GM23248 (cell line): Measurements from ENCODE around the gene SFMBT1. TPM values are rescaled to one million over a fixed set of nuclear protein-coding genes. Genes with fewer than 3 reads are reported as not detected.

Source experiments
- DNase-seq: peaks from one replicate; pipeline ENCODE4 v3.0.0-alpha.2; 2015
- H2AFZ ChIP-seq: fragments of 200-600 bp; sonication (generic); 2 replicates; pipeline ENCODE4 v1.6.1; 2016; ENCODE audit warnings: antibody characterized with exemption
- H3F3A ChIP-seq: fragments of 200-600 bp; sonication (generic); 2 replicates; pipeline ENCODE4 v1.6.1; 2016; ENCODE audit warnings: mild to moderate bottlenecking, antibody characterized with exemption, mixed run types; ENCODE audit not compliant: insufficient read depth
- H3K27ac ChIP-seq: fragments of 200-600 bp; sonication (generic); 2 replicates; pipeline ENCODE4 v1.5.1; 2016; ENCODE audit warnings: mild to moderate bottlenecking
- H3K27me3 ChIP-seq: fragments of 200-600 bp; sonication (generic); replicated peaks from 2 replicates; pipeline ENCODE4 v1.6.1; 2016; ENCODE audit warnings: mild to moderate bottlenecking; ENCODE audit not compliant: insufficient read depth
- H3K36me3 ChIP-seq: fragments of 200-600 bp; sonication (generic); 2 replicates; pipeline ENCODE4 v1.6.1; 2016; ENCODE audit warnings: low read depth, mild to moderate bottlenecking
- H3K4me1 ChIP-seq: fragments of 200-600 bp; sonication (generic); 2 replicates; pipeline ENCODE4 v1.6.1; 2016; ENCODE audit warnings: mild to moderate bottlenecking; ENCODE audit not compliant: insufficient read depth
- H3K4me2 ChIP-seq: fragments of 200-600 bp; sonication (generic); one replicate; pipeline ENCODE4 v1.6.1; 2016; ENCODE audit warnings: mild to moderate bottlenecking; ENCODE audit not compliant: unreplicated experiment
- H3K4me3 ChIP-seq: fragments of 200-600 bp; sonication (generic); 2 replicates; pipeline ENCODE4 v1.5.1; 2016; ENCODE audit warnings: mild to moderate bottlenecking
- H3K79me2 ChIP-seq: fragments of 200-600 bp; sonication (generic); 2 replicates; pipeline ENCODE4 v1.6.1; 2016; ENCODE audit warnings: mild to moderate bottlenecking; ENCODE audit not compliant: insufficient read depth
- H3K9ac ChIP-seq: fragments of 200-600 bp; sonication (generic); 2 replicates; pipeline ENCODE4 v1.6.1; 2016; ENCODE audit warnings: mild to moderate bottlenecking
- H3K9me2 ChIP-seq: fragments of 200-600 bp; sonication (generic); 2 replicates; pipeline ENCODE4 v1.6.1; 2016; ENCODE audit warnings: mixed run types, mild to moderate bottlenecking, moderate library complexity; ENCODE audit not compliant: insufficient read depth
- H3K9me3 ChIP-seq: fragments of 200-600 bp; sonication (generic); one replicate; pipeline ENCODE4 v1.6.1; 2017; ENCODE audit warnings: low read depth
- H4K20me1 ChIP-seq: fragments of 200-600 bp; sonication (generic); 2 replicates; pipeline ENCODE4 v1.6.0; 2016; ENCODE audit not compliant: insufficient read depth
- EZH2 ChIP-seq: fragments of 200-600 bp; sonication (generic); IDR thresholded peaks from 2 replicates; pipeline ENCODE4 v1.6.1; 2018; ENCODE audit warnings: antibody characterized with exemption, mild to moderate bottlenecking; ENCODE audit not compliant: insufficient read depth, poor library complexity, severe bottlenecking
- EZH2phosphoT487 ChIP-seq: fragments of 200-600 bp; sonication (generic); IDR thresholded peaks from 2 replicates; pipeline ENCODE4 v1.6.1; 2018; ENCODE audit warnings: antibody characterized with exemption, moderate library complexity, mild to moderate bottlenecking, low read depth; ENCODE audit not compliant: insufficient read depth
- WGBS, 2 experiments: methylation state at CpG; one replicate each; pipeline ENCODE4 v1.1.6; 2015 to 2017; ENCODE audit warnings: low lambda C conversion rate in 2 of 2, low coverage in 1 of 2; ENCODE audit errors: missing lambda C conversion rate in 2 of 2; 5-methylcytosine and 5-hydroxymethylcytosine counted together
- in situ Hi-C: fragments of 300-500 bp; cut with MboI; formaldehyde crosslinking; loops from 2 replicates; pipeline ENCODE4 v1.15.0; 2020
- polyA plus RNA-seq: library from polyadenylated mRNA; unstranded; fragments of >200 nt; fragmentation: Nextera tagmentation; extraction: Ambion mirVana; gene quantifications from 2 replicates; pipeline ENCODE4 v1.2.1, GENCODE V29; 2016
- total RNA-seq: library from RNA; depleted of rRNA; stranded (reverse); fragments of >200 nt; shearing (Covaris generic); gene quantifications from 2 replicates; pipeline ENCODE4 v1.2.3, GENCODE V29; 2014

Gene SFMBT1
- total and polyA plus RNA-seq, 2 experiments from 2014 or later, result 2.3 to 2.6 TPM

DNA sequence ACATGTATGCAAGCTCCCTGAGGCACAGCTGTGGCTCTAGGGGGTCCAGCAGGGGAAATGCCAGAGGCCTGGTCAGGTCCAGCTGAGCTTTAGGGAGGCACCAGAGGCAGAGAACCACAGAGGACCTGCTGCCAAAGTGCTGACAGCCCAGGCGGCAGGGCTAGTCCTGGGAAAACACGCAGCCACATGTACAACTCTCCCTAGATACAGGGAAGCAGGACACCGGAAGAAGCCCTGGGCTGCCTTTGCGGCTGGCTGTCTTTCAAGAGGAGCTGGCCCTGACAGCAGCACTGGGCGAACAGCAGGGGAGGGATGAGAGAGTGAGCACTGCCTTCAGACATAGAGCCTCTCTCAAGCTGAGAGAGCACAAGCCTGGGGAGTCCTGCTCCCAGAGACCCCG, 43.6 kb upstream of the SFMBT1 start:
- no peaks in the 10 kb centered on the region for H3K79me2 ChIP-seq
- no peak overlapping the region for H3K4me2 ChIP-seq
- no peaks in the 10 kb centered on the region for H3K9me3 ChIP-seq
- H3K36me3 ChIP-seq, result peaks cover 5% of the 10 kb centered on the region; the same call in 1 of the 2 replicates
- no peak overlapping the region for H3K27ac ChIP-seq
- TF ChIP-seq EZH2 (no peak), EZH2phosphoT487 (no peak)
- no peak overlapping the region for H3K4me3 ChIP-seq
- H3K9me2 ChIP-seq, result no peaks in the 10 kb centered on the region
- no peaks in the 10 kb centered on the region for H4K20me1 ChIP-seq
- H3K27me3 ChIP-seq, result no peaks in the 10 kb centered on the region
- H3K9ac ChIP-seq, result no peak overlapping the region
- in situ Hi-C loops, result no loop called here
- peaks cover under 1% of the 10 kb centered on the region for H3K4me1 ChIP-seq
- DNase-seq, result no peak
- H2AFZ ChIP-seq, result no peak overlapping the region
- H3F3A ChIP-seq, result 0 out of 2 replicates have a peak, but pooled peaks cover 5% of the 10 kb centered on the region
- WGBS, 2 experiments, result 93 to 97% methylated on average over 6 of the region's 6 CpGs

- TF ChIP-seq EZH2 (no peak), EZH2phosphoT487 (no peak)
- 92 to 95% methylated on average over 10 of the region's 10 CpGs for WGBS, 2 experiments
- H2AFZ ChIP-seq, result no peak overlapping the region
- no peak overlapping the region for H3K9ac ChIP-seq
- peaks cover 14% of the 10 kb centered on the region for H3K4me1 ChIP-seq
- H3K36me3 ChIP-seq, result no peaks in the 10 kb centered on the region
- no peaks in the 10 kb centered on the region for H3K79me2 ChIP-seq
- no peak overlapping the region for H3K27ac ChIP-seq
- H3K4me3 ChIP-seq, result no peak overlapping the region
- no peaks in the 10 kb centered on the region for H3K27me3 ChIP-seq
- in situ Hi-C loops, result no loop called here
- H4K20me1 ChIP-seq, result no peaks in the 10 kb centered on the region
- H3K4me2 ChIP-seq, result no peak overlapping the region
- no peaks in the 10 kb centered on the region for H3K9me2 ChIP-seq
- H3K9me3 ChIP-seq, result no peaks in the 10 kb centered on the region
- no peak for DNase-seq
- 0 out of 2 replicates have a peak, but pooled peaks cover 10% of the 10 kb centered on the region for H3F3A ChIP-seq
These were observed 39.6 kb upstream of the SFMBT1 start for GRCh38 chr3:53085476-53085875.

DNA sequence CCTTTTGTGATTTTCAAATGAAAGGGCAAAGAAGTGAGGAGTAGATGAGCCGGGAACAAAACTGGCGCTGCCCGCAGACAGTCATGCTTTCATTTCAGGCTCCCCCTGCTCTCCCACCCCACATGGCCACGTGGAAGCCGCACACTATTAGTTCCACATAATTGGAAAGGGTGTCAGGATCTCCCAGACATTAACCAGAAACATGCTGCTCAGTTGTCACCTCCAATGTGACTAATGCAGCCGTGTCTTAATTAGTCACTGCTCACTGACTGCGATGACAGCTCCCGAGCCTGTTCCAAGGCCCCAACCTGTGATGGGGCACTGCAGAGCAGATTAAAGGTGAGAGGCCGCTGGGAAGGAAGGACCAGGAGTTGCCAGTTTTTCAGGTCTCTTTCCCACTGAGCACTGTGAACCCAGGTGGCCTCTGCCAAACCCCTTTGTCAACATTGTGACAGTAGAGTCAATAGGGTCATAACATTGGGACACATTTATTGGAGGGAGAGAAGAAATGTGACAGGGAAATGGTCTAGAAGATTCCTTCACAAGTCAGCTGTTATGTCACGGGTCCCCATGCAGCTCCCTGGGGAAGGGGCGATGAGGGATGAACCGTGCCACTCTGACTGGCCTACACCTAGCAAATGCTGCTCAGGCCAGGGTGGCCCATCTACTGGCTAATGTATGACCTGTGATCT, 38.6 kb upstream of the SFMBT1 start:
- peaks cover 14% of the 10 kb centered on the region for H3K4me1 ChIP-seq
- no peaks in the 10 kb centered on the region for H3K79me2 ChIP-seq
- no peaks in the 10 kb centered on the region for H3K9me3 ChIP-seq
- peak; percentile 47 for DNase-seq
- peak overlapping the region; percentile 45 for H3K4me2 ChIP-seq
- peak overlapping the region; percentile 37 for H3K9ac ChIP-seq
- TF ChIP-seq EZH2 (no peak), EZH2phosphoT487 (no peak)
- 0 out of 2 replicates have a peak, but pooled peaks cover 10% of the 10 kb centered on the region for H3F3A ChIP-seq
- H3K36me3 ChIP-seq, result no peaks in the 10 kb centered on the region
- H3K27ac ChIP-seq, result peak overlapping the region; percentile 38; the same call in 1 of the 2 replicates
- WGBS, 2 experiments, result 36 to 38% methylated on average over 12 of the region's 12 CpGs
- no peaks in the 10 kb centered on the region for H3K9me2 ChIP-seq
- no peak overlapping the region for H2AFZ ChIP-seq
- in situ Hi-C loops, result no loop called here
- no peaks in the 10 kb centered on the region for H3K27me3 ChIP-seq
- no peak overlapping the region for H3K4me3 ChIP-seq
- no peaks in the 10 kb centered on the region for H4K20me1 ChIP-seq

GRCh38 chr3:53083949-53084309, 38.1 kb upstream of the SFMBT1 start:
- 24 to 39% methylated on average over 3 of the region's 3 CpGs for WGBS, 2 experiments
- Histone ChIP-seq H3K4me2 (peak overlapping the region; percentile 45), H4K20me1 (no peaks in the 10 kb centered on the region), H3K4me1 (peaks cover 14% of the 10 kb centered on the region), H3K9me3 (no peaks in the 10 kb centered on the region), H3K36me3 (no peaks in the 10 kb centered on the region), H2AFZ (no peak overlapping the region), H3F3A (0 out of 2 replicates have a peak, but pooled peaks cover 10% of the 10 kb centered on the region), H3K79me2 (no peaks in the 10 kb centered on the region), H3K27ac (peak overlapping the region; percentile 38; the same call in 1 of the 2 replicates), H3K9ac (peak overlapping the region; percentile 37), H3K27me3 (no peaks in the 10 kb centered on the region), H3K9me2 (no peaks in the 10 kb centered on the region), H3K4me3 (no peak overlapping the region)
- TF ChIP-seq EZH2 (no peak), EZH2phosphoT487 (no peak)
- in situ Hi-C loops, result no loop called here
- DNase-seq, result peak; percentile 16
